GM06990 (cell line): ENCODE data around the gene MESP1.

ENCODE experiments used
- DNase-seq: peaks from one replicate; pipeline ENCODE4 v3.0.0-alpha.2; 2011; ENCODE audit not compliant: insufficient read length; ENCODE audit errors: extremely low read depth
- H3K27me3 ChIP-seq: replicated peaks from 2 replicates; pipeline ENCODE4 v1.6.0; 2011; ENCODE audit warnings: low read length; ENCODE audit not compliant: control insufficient read depth, insufficient read depth
- H3K36me3 ChIP-seq: 2 replicates; pipeline ENCODE4 v1.5.1; 2011; ENCODE audit warnings: low read length; ENCODE audit not compliant: control insufficient read depth, insufficient read depth
- H3K4me3 ChIP-seq: replicated peaks from 2 replicates; pipeline ENCODE4 v1.5.1; 2011; ENCODE audit warnings: low read depth, mild to moderate bottlenecking, control low read depth, low read length
- CTCF ChIP-seq: IDR thresholded peaks from 2 replicates; pipeline ENCODE4 v1.5.1; 2011; ENCODE audit warnings: low read length, control low read depth, mild to moderate bottlenecking, inconsistent platforms; ENCODE audit not compliant: insufficient read depth, poor library complexity, severe bottlenecking

Gene MESP1

GRCh38 chr15:89753855-89754254, 2.8 kb upstream of the MESP1 start:
- DNase-seq = no peak
- Histone ChIP-seq H3K36me3 (no peaks in the 10 kb centered on the region), H3K27me3 (peaks cover 2% of the 10 kb centered on the region), H3K4me3 (no peak overlapping the region)
- no peak for TF ChIP-seq CTCF

GRCh38 chr15:89751748-89752147, 699 bp upstream of the MESP1 start:
- H3K4me3 ChIP-seq = no peak overlapping the region
- no peak for DNase-seq
- H3K27me3 ChIP-seq = peaks cover 2% of the 10 kb centered on the region
- no peaks in the 10 kb centered on the region for H3K36me3 ChIP-seq
- TF ChIP-seq CTCF = no peak

- H3K4me3 ChIP-seq = peak overlapping the region; percentile 59
- peaks cover 2% of the 10 kb centered on the region; the same call in 1 of the 2 replicates for H3K27me3 ChIP-seq
- peak; percentile 21 for DNase-seq
- TF ChIP-seq CTCF = no peak
- no peaks in the 10 kb centered on the region for H3K36me3 ChIP-seq
Observed at GRCh38 chr15:89749951-89750559, 994 bp downstream of the MESP1 start.

- Histone ChIP-seq H3K36me3 (no peaks in the 10 kb centered on the region), H3K4me3 (no peak overlapping the region), H3K27me3 (peaks cover 2% of the 10 kb centered on the region; the same call in 1 of the 2 replicates)
- DNase-seq = no peak
- TF ChIP-seq CTCF = no peak
Observed at GRCh38 chr15:89749526-89749925, 1.5 kb downstream of the MESP1 start.

GRCh38 chr15:89749054-89749453, 2.0 kb downstream of the MESP1 start:
- no peak overlapping the region for H3K4me3 ChIP-seq
- no peaks in the 10 kb centered on the region for H3K36me3 ChIP-seq
- H3K27me3 ChIP-seq = peaks cover 2% of the 10 kb centered on the region; the same call in 1 of the 2 replicates
- TF ChIP-seq CTCF = no peak
- DNase-seq = no peak
